OCI-LY3 (cell line): ENCODE data around the gene CCDC9B.

ENCODE experiments used
- H2AFZ ChIP-seq: fragments of 200-600, 300-600 bp; shearing (Covaris generic); 2 replicates; pipeline ENCODE4 v1.6.0; 2014; ENCODE audit warnings: antibody characterized with exemption, low read depth, low read length
- H3K27ac ChIP-seq: fragments of 200-600, 300-600 bp; sonication (generic); 2 replicates; pipeline ENCODE4 v1.5.1; 2014; ENCODE audit warnings: mild to moderate bottlenecking, low read length, moderate library complexity, mixed read lengths
- H3K27me3 ChIP-seq: fragments of 200-600, 300-600 bp; sonication (generic); 2 replicates; pipeline ENCODE4 v1.6.1; 2014; ENCODE audit warnings: low read depth, low read length, mixed read lengths
- H3K36me3 ChIP-seq: fragments of 200-600, 300-600 bp; sonication (generic); replicated peaks from 2 replicates; pipeline ENCODE3; 2014; ENCODE audit warnings: low read depth, low read length, mixed read lengths
- H3K4me1 ChIP-seq: fragments of 300-600, 200-600 bp; sonication (generic); 2 replicates; pipeline ENCODE4 v1.6.1; 2014; ENCODE audit warnings: low read length, mixed read lengths
- H3K4me2 ChIP-seq: fragments of 200-600, 300-600 bp; sonication (generic); 2 replicates; pipeline ENCODE4 v1.6.1; 2014; ENCODE audit warnings: low read length, mixed read lengths
- H3K4me3 ChIP-seq: fragments of 300-600, 200-600 bp; sonication (generic); 2 replicates; pipeline ENCODE4 v1.5.1; 2014; ENCODE audit warnings: antibody characterized with exemption, mild to moderate bottlenecking, low read length, moderate library complexity
- H3K79me2 ChIP-seq: fragments of 300-600, 200-600 bp; shearing (Covaris generic); 2 replicates; pipeline ENCODE4 v1.6.1; 2014; ENCODE audit warnings: mild to moderate bottlenecking, low read length, mixed read lengths
- H3K9ac ChIP-seq: fragments of 300-600, 200-600 bp; shearing (Covaris generic); 2 replicates; pipeline ENCODE4 v1.6.0; 2014; ENCODE audit warnings: mild to moderate bottlenecking, low read length, moderate library complexity
- H3K9me3 ChIP-seq: fragments of 200-600, 300-600 bp; shearing (Covaris generic); 2 replicates; pipeline ENCODE4 v1.6.1; 2014; ENCODE audit warnings: low read length, mixed read lengths; ENCODE audit not compliant: insufficient read depth
- H4K20me1 ChIP-seq: fragments of 200-600, 300-600 bp; sonication (generic); 2 replicates; pipeline ENCODE4 v1.6.1; 2016; ENCODE audit warnings: low read length, mixed read lengths; ENCODE audit not compliant: insufficient read depth
- EZH2phosphoT487 ChIP-seq: fragments of 200-600 bp; shearing (Covaris generic); IDR thresholded peaks from 2 replicates; pipeline ENCODE4 v1.6.1; 2018; ENCODE audit warnings: antibody characterized with exemption, mixed run types, low read depth
- TF ChIP-seq, protein P1 (sequence below): fragments of 200-600, 300-600 bp; sonication (generic); IDR thresholded peaks from 2 replicates; pipeline ENCODE4 v1.5.1; 2014; ENCODE audit warnings: antibody characterized with exemption, low read length, low read depth

Gene CCDC9B

DNA sequence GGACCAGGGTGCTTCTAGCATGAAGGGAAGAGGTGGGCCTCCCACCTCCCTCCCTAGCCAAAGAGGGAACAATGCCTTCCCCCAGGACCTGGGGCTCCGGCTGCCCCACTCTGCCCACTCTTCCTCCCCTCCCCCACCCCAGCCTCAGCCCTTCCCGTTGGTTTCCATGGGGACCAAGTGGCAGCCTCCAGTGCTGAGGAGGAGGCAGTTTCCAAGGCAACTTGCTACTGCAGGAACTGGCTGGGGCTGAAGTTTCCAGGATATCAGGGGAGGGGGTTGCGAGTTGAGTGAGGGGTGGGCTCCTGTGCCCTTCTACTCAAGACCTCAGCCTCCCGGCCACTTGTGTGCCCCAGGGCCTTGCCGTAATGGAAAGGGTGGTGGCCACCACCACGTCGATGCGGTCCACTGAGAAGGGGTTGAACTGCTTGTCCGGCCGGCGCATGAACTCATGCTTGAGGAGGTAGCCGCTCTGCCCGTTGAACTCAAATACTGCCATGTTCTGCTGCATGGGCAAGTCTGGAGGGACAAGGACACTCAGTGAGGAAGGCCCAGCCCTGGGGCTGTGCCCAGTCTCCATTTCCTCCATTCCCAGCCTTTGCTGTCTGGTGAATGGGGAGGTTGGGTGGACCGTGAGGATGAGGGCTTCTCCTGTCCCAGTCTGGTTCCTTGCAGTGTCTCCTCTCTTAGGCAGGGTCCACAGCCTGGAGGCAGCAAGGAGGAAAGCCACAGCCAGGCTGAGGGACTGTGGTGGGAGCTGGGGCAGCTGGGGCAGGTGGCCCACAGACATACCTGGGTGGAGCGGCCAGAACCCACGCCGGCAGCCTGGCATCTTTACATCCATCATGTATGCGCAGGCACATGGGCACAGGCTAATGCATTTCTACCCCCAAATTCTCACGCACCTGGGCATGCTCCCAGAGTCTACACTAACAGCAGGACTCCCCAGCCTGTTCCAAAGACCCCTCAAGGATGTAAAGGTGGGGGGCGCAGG is 46.5 kb downstream of the CCDC9B start:
- no peaks in the 10 kb centered on the region for H3K27me3 ChIP-seq
- TF ChIP-seq EZH2phosphoT487 = no peak
- TF ChIP-seq, protein P1, sequence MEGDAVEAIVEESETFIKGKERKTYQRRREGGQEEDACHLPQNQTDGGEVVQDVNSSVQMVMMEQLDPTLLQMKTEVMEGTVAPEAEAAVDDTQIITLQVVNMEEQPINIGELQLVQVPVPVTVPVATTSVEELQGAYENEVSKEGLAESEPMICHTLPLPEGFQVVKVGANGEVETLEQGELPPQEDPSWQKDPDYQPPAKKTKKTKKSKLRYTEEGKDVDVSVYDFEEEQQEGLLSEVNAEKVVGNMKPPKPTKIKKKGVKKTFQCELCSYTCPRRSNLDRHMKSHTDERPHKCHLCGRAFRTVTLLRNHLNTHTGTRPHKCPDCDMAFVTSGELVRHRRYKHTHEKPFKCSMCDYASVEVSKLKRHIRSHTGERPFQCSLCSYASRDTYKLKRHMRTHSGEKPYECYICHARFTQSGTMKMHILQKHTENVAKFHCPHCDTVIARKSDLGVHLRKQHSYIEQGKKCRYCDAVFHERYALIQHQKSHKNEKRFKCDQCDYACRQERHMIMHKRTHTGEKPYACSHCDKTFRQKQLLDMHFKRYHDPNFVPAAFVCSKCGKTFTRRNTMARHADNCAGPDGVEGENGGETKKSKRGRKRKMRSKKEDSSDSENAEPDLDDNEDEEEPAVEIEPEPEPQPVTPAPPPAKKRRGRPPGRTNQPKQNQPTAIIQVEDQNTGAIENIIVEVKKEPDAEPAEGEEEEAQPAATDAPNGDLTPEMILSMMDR = no peak
- H2AFZ ChIP-seq = no peak overlapping the region
- H3K36me3 ChIP-seq = peaks cover 1% of the 10 kb centered on the region
- H3K9ac ChIP-seq = no peak overlapping the region
- no peaks in the 10 kb centered on the region for H3K79me2 ChIP-seq
- H3K4me2 ChIP-seq = no peak overlapping the region
- no peak overlapping the region for H3K4me3 ChIP-seq
- H3K27ac ChIP-seq = no peak overlapping the region
- no peaks in the 10 kb centered on the region for H3K4me1 ChIP-seq
- H4K20me1 ChIP-seq = no peaks in the 10 kb centered on the region
- no peaks in the 10 kb centered on the region for H3K9me3 ChIP-seq

DNA sequence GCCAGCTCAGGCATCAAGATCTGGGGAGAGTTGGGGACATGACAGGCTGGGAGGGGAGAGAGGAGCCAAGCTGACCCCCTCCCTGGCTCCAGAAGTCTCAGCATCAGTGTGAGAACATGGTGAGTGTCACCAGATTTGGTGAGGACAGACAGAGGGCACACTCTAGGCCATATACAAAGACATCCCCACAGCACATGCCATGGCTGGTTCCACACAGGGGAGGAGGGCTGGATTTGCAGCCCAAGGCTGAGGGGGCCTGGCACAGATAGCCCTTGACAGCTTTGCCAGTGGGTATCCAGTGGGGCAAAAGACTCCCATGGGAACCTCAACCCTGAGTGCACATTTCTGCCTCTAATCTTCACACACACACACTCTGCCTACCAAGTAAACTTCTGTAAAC is 47.7 kb downstream of the CCDC9B start:
- H3K27ac ChIP-seq = no peak overlapping the region
- H3K79me2 ChIP-seq = no peaks in the 10 kb centered on the region
- no peaks in the 10 kb centered on the region for H3K36me3 ChIP-seq
- no peak overlapping the region for H3K4me2 ChIP-seq
- no peaks in the 10 kb centered on the region for H3K4me1 ChIP-seq
- no peak overlapping the region for H2AFZ ChIP-seq
- H3K27me3 ChIP-seq = no peaks in the 10 kb centered on the region
- H3K9ac ChIP-seq = no peak overlapping the region
- no peak for TF ChIP-seq EZH2phosphoT487
- TF ChIP-seq, protein P1 = no peak
- no peaks in the 10 kb centered on the region for H4K20me1 ChIP-seq
- no peak overlapping the region for H3K4me3 ChIP-seq
- H3K9me3 ChIP-seq = no peaks in the 10 kb centered on the region

DNA sequence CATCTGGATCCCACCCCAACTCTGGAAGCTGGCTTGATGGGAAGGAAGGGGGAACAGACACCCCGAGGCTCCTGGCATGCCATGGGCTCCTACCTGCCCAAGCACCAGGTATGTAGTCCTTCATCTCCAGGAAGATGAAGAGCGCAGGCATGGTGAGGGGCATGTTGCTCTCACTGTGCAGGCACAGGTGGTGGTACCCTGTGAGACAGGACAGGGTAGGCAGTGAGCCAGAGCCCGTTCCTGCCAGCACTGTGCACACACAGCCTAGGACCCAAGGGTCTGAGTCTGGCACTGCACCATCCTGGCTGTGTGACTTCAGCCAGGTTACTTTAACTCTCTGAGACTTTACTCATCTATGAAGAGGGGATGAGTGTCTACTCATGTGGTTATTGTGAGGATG is 48.5 kb downstream of the CCDC9B start:
- H2AFZ ChIP-seq = no peak overlapping the region
- no peaks in the 10 kb centered on the region for H3K9me3 ChIP-seq
- no peaks in the 10 kb centered on the region for H3K36me3 ChIP-seq
- H3K4me2 ChIP-seq = no peak overlapping the region
- no peaks in the 10 kb centered on the region for H3K79me2 ChIP-seq
- TF ChIP-seq, protein P1 = no peak
- H3K4me1 ChIP-seq = no peaks in the 10 kb centered on the region
- H3K27ac ChIP-seq = no peak overlapping the region
- no peak overlapping the region for H3K4me3 ChIP-seq
- no peaks in the 10 kb centered on the region for H4K20me1 ChIP-seq
- no peaks in the 10 kb centered on the region for H3K27me3 ChIP-seq
- no peak overlapping the region for H3K9ac ChIP-seq

DNA sequence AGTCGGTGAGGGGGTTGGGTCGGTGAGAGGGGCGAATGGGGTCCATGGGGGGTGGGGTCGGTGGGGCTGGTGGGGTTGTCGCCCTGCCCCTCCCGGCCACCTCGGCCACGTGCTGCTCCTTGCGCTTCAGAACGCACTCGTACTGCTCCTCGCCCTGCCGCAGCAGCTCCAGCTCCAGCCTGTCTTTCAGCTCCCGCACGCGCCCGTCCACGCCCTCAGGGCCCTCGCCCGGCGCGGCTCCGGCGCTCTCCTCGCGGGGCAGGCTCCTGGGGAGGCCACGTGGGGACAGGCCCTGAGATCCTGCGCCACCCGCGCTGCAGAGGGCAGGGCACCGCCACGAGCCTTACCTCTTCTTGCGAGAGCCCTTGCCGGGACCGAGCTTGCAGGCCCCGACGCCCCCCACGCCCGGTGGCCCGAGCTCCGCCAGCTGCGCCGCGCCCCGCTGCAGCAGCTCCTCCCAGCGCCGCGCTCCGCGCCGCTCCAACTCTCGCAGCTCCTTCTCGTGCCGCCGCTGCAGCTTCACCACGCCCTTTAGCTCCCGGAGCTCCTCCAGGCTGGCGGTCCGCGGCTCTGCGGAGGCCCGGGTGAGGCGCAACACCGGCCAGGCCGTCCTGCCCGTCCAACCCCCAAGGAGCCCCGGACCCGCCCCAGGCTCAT is 49.7 kb downstream of the CCDC9B start:
- no peak overlapping the region for H3K4me2 ChIP-seq

More for the DNA sequence above, 49.7 kb downstream of the CCDC9B start:
- TF ChIP-seq, protein P1 = no peak
- no peak for TF ChIP-seq EZH2phosphoT487
- Histone ChIP-seq H3K79me2 (no peaks in the 10 kb centered on the region), H4K20me1 (no peaks in the 10 kb centered on the region), H2AFZ (no peak overlapping the region), H3K36me3 (no peaks in the 10 kb centered on the region), H3K4me3 (no peak overlapping the region), H3K27me3 (no peaks in the 10 kb centered on the region), H3K4me1 (no peaks in the 10 kb centered on the region), H3K9ac (no peak overlapping the region), H3K27ac (no peak overlapping the region), H3K9me3 (no peaks in the 10 kb centered on the region)
